Inflammatory macrophage treated with lipopolysaccharide for 1 hour (primary cell): ENCODE measurements around the gene THRSP.
"Not testable (repeated sequence)": the region's sequence is repeated elsewhere in the genome, so short reads cannot be mapped to it uniquely, and the experiment has no call there.

Source experiments
- DNase-seq, 2 donors: peaks; one replicate each; pipeline ENCODE4 v3.0.0-alpha.2; 2020 to 2022

The THRSP gene

GRCh38 chr11:78063440-78064181, at the start of gene THRSP:
THRSP (plus strand) TSS chr11:78063861; CDS start chr11:78063882, 21 bp downstream.
- DNase-seq: no peak

GRCh38 chr11:78014937-78015520, 48.6 kb upstream of the THRSP start:
- DNase-seq: peak in 1 of 2 donors; percentile 42

GRCh38 chr11:78015878-78016277, 47.8 kb upstream of the THRSP start:
- DNase-seq: no peak

- no peak for DNase-seq
These were observed 43.9 kb upstream of the THRSP start for GRCh38 chr11:78019808-78020207.

- DNase-seq: no peak
These were observed 43.4 kb upstream of the THRSP start for GRCh38 chr11:78020246-78020645.

GRCh38 chr11:78021611-78022010, 42.0 kb upstream of the THRSP start:
- DNase-seq: no peak

GRCh38 chr11:78022397-78023396, 41.0 kb upstream of the THRSP start, which contains the start of gene KCTD14:
KCTD14 (minus strand) TSS chr11:78023276; CDS start chr11:78023249, 27 bp downstream.
- DNase-seq: no peak

GRCh38 chr11:78023426-78023825, 40.2 kb upstream of the THRSP start:
- DNase-seq: no peak

- no peak for DNase-seq
These were observed 38.3 kb upstream of the THRSP start for GRCh38 chr11:78025378-78025777.

- no peak for DNase-seq
These were observed 35.9 kb upstream of the THRSP start for GRCh38 chr11:78027759-78028158.

GRCh38 chr11:78028423-78028822, 35.2 kb upstream of the THRSP start:
- DNase-seq: not testable (repeated sequence)

GRCh38 chr11:78030429-78031325, 33.0 kb upstream of the THRSP start:
- no peak for DNase-seq

- no peak for DNase-seq
These were observed 32.0 kb upstream of the THRSP start for GRCh38 chr11:78031629-78032028.

GRCh38 chr11:78032090-78032489, 31.6 kb upstream of the THRSP start:
- no peak for DNase-seq

- DNase-seq: no peak
These were observed 30.6 kb upstream of the THRSP start for GRCh38 chr11:78033040-78033439.

GRCh38 chr11:78034623-78035022, 29.0 kb upstream of the THRSP start:
- no peak for DNase-seq

GRCh38 chr11:78036313-78036712, 27.3 kb upstream of the THRSP start:
- no peak for DNase-seq

- no peak for DNase-seq
These were observed 26.6 kb upstream of the THRSP start for GRCh38 chr11:78037056-78037455.

GRCh38 chr11:78037825-78038620, 25.6 kb upstream of the THRSP start:
- DNase-seq: no peak

- DNase-seq: no peak
These were observed 24.9 kb upstream of the THRSP start for GRCh38 chr11:78038697-78039313.

GRCh38 chr11:78039391-78039918, 24.2 kb upstream of the THRSP start:
- no peak for DNase-seq
